Hypothalamus (tissue), 51 donors: Measurements from ENCODE around the gene FLYWCH1.
A peak's percentile ranks its signal among the peaks of the same experiment; 100 is the strongest.

Source experiments
- DNase-seq, 51 donors: peaks; one replicate each; lab custom pipeline; 2025; lab: John Stamatoyannopoulos, UW

Gene FLYWCH1

GRCh38 chr16:2949705-2950352, 38.1 kb downstream of the FLYWCH1 start:
- DNase-seq, result no peak

- no peak for DNase-seq
Observed at GRCh38 chr16:2950353-2950724, 38.6 kb downstream of the FLYWCH1 start.

- no peak for DNase-seq
Observed at GRCh38 chr16:2950773-2951172, 39.0 kb downstream of the FLYWCH1 start.

GRCh38 chr16:2952679-2953078, 40.9 kb downstream of the FLYWCH1 start:
- peak in 1 of 51 donors; percentile 47 for DNase-seq

DNA sequence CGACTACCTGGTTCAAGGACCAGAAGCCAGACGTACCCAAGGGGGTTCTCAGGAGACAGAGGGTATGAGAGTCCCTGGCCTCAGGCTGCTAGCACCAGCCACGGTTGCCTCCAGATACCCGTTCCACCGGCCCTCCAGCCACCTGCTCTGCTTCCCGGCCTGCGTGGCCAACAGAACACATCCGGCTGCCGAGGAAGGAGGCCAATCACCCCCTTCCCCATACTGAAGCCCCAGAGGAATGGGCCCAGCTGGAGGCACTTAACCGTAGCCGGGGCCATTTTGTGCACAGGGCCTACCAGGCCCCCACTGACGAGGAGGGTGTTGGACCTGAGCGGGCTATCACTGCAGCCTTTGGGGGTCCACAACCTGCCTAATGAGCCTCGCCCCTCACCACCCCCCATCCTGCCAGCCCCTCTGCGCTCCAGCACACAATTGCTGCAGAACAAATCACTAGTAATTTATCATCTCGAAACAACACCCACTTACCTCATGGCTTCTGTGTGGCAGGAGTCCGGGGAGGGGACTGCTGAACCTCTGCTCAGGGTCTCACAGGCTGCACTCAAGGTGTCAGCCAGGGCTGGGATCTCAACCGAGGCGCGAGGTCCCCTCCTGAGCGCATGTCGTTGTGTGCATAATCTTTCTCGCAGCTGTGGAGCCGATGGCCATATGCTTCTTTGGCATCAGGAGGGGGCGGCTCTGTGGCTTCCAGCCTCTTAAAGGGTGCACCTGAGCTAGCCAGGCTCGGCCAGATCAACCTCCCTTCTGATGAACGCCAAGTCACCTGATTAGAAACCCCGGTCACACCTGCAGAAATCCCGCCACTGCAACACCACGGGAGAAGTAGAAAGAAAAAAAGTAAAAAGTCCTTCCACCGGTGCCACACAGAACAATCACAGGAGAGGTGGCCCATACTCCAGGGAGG, 42.2 kb downstream of the FLYWCH1 start:
- DNase-seq, result no peak

- no peak for DNase-seq
Observed at GRCh38 chr16:2954656-2955381, 43.1 kb downstream of the FLYWCH1 start.

DNA sequence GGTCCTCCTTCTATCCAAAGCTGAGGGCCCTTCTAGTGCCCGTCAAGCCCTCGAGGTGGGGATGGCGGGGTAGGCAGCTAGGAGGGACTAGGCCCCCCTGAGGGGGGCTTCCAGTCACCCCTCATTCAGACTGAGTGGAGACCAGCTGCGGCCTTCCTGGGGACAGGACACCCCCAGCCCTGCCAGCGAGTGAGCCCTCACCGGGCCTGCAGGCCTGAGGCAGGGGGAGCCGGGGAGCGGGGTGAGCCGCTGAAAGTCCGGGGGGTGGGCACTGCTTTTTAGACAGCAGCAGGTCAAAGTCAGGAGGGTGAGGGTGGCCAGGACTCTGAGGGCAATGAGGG, 43.7 kb downstream of the FLYWCH1 start:
- DNase-seq, result no peak

- no peak for DNase-seq
Observed at GRCh38 chr16:2955779-2956578, 44.2 kb downstream of the FLYWCH1 start.

DNA sequence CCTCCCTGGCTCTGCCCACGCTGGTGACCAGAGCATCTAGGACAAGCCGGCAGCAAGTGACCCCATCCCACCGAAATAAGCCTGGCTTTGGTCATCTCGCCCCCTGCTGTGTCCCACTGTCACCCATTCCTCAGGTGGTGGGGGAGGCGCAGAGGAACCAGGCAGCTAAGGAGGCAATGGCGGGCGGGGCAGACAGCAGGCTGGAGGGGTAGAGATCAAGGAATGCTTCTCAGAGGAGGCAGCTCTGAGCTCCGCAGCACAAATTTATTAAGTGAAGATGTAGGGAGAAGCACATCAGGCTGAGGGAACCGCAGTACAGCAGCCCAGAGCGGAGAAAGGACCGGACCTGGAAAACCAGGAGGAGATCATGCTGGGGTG, 44.8 kb downstream of the FLYWCH1 start:
- no peak for DNase-seq

DNA sequence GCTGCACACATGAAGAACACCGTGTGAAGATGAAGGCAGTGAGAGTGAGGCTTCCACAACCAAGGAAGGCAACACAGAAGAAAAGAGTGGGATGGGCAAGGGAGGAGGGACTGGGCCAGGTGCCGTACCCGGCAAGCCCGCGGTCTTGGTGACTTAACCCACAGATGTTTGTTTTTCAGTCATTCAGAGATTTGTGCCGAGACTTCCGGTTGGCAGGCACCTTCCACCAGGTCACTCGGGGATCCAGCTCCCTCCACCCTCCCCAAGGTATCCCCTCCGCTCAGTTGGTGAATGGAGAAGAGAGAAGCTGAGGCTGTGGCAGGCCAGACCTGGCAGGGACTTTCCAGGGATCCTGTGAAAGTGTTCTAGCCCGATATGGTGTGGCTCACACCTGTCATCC, 47.5 kb downstream of the FLYWCH1 start:
- DNase-seq, result no peak

GRCh38 chr16:2960183-2961010, 48.7 kb downstream of the FLYWCH1 start:
- DNase-seq, result no peak

DNA sequence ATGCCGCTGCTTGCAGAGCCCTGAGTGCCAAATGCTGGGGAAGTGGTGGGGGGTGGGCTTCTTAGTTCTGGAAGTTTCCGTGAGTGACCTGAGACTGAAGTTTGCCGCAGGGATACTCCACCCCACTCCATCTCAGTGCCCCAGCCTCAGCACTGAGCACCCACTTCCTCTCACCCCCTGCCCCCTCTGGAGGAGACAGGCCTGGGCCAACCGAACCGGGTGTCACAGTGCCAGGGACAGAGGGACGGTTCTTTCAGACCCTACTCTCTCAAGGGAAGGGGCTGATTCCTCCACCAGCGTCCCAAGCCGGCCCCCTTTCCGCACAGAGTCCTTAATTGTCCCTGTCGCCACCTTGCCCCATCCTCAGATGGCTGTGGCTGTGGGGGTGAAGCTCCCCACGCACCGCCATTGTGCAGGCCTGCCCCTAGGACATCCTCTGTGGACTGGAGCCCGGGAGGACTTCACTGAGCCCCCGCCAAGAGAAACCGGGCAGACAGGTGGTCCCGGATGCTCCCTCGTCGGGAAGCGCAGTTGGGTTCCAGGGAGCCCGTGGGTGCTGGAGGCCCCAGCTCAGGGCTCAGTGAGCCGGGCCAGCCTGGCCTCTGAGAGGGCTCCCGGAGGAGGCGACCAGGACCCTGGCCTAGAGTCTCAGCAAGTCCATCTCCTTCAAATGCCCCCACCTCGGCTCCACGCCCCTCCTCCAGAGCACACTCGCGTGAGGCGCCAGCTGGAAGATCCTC, 50.8 kb downstream of the FLYWCH1 start:
- no peak for DNase-seq

DNA sequence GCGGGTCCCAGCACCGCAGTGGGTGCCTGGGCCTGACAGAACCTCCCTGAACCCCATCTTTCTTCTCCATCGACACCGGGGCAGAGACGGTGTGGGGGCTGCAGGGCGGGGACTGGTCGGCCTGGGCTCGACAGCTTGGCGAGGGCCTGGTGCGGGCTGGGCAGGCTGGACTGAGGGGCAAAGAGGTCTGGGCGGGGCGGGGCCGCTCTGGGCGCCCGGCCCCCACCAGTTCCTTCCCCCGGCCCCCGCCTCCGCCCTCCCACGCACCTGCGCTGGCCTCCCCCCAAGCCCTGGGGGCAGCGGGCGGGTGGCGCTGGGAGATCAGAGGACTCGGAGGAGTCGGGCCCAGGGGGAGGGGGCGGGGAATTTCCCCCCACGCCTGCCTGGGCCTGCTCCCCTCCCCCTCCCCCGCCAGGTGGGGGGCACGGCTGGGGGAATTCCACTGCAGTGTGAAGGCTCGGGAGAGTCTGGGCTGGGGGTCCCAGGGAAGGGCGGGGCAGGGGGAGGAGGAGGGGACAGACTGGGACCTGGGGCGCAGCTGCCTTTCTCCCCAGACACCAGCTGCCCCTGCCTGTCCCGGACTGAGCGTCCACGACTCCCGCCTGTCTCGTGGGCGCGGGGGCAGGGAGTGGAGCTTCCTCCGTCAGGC, 51.5 kb downstream of the FLYWCH1 start:
- DNase-seq, result no peak

- no peak for DNase-seq
Observed at GRCh38 chr16:2963723-2964474, 52.2 kb downstream of the FLYWCH1 start, which contains the start of gene KREMEN2. Gene KREMEN2 (plus strand): TSS chr16:2964275. CDS start chr16:2964521, 246 bp downstream.

GRCh38 chr16:2964475-2965336, 53.0 kb downstream of the FLYWCH1 start:
- no peak for DNase-seq

DNA sequence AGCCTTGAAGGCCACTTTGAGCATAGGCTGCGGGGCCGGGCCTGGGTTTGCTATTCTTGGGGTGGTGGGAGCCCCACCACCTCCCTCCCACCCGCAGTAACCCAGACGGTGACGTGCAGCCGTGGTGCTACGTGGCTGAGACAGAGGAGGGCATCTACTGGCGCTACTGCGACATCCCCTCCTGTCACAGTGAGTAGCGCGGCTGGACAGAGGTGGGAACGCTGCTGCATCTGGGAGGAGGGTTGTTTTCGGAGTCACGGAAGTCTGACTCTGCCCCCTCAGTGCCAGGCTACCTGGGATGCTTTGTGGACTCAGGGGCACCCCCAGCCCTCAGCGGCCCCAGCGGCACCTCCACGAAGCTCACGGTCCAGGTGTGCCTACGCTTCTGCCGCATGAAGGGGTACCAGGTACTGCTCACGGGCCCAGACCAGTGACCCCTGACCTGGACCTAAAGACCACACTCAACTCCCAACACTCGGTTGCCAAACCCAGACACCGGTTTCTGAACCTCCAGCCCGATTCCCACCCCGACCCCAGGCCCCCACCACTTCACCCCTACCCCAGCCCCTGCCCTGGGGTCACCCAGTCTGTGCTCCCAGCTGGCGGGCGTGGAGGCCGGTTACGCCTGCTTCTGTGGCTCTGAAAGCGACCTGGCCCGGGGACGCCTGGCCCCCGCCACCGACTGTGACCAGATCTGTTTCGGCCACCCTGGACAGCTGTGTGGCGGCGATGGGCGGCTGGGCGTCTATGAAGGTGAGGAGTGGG, 54.5 kb downstream of the FLYWCH1 start:
- no peak for DNase-seq
